Right lobe of liver (tissue), 4 donors: ENCODE data around the gene KPTN.

Experiments used
- POLR2A ChIP-seq: fragments of 450-650 bp; IDR thresholded peaks from one replicate; pipeline ENCODE4 v1.6.1; 2017; ENCODE audit warnings: antibody characterized with exemption, mild to moderate bottlenecking
- TF ChIP-seq, protein P1 (sequence below), 4 donors: fragments of 200-600 bp in 3 of 4; fragments of 450-650 bp in 1 of 4; IDR thresholded peaks; one replicate each; pipeline versions ENCODE4 v1.5.1 to v1.8.0; 2016 to 2022; ENCODE audit warnings: antibody characterized with exemption in 4 of 4, mild to moderate bottlenecking in 2 of 4
- donor health status: DM: no; HTN: no; CAD: no.
- donor health status: DM: no; HTN: no; CAD: no.
- donor health status: DM: no; HTN: yes; CAD: no.

DNA sequence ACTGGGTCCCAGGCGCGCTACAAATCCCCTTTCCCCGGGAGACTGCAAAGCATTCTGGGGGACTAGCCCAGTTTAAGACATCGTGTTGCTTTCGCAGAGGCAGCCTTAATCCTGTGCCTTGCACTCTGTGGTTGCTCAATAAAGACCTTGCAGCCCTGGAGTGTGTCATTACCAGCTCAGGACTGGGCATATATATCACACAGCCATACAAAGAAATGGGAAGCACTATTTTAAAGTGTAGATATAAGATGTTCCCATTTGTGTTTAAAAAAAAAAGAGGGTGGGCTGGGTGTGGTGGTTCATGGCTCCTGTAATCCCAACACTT lies 19.8 kb upstream of the KPTN start:
- no peak for TF ChIP-seq POLR2A
- TF ChIP-seq, protein P1, sequence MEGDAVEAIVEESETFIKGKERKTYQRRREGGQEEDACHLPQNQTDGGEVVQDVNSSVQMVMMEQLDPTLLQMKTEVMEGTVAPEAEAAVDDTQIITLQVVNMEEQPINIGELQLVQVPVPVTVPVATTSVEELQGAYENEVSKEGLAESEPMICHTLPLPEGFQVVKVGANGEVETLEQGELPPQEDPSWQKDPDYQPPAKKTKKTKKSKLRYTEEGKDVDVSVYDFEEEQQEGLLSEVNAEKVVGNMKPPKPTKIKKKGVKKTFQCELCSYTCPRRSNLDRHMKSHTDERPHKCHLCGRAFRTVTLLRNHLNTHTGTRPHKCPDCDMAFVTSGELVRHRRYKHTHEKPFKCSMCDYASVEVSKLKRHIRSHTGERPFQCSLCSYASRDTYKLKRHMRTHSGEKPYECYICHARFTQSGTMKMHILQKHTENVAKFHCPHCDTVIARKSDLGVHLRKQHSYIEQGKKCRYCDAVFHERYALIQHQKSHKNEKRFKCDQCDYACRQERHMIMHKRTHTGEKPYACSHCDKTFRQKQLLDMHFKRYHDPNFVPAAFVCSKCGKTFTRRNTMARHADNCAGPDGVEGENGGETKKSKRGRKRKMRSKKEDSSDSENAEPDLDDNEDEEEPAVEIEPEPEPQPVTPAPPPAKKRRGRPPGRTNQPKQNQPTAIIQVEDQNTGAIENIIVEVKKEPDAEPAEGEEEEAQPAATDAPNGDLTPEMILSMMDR (IDR thresholded peaks at IDR 0.05): no peak
